ENCODE data around the gene WASF2. TPM values are rescaled to one million over a fixed set of nuclear protein-coding genes. Genes with fewer than 3 reads are reported as not detected.
A peak's percentile ranks its signal among the peaks of the same experiment; 100 is the strongest.

WASF2 gene
- total and polyA plus RNA-seq, 2 of the 4 experiments (the other 2 are of a cell fraction), result 7.9 to 45.4 TPM

DNA sequence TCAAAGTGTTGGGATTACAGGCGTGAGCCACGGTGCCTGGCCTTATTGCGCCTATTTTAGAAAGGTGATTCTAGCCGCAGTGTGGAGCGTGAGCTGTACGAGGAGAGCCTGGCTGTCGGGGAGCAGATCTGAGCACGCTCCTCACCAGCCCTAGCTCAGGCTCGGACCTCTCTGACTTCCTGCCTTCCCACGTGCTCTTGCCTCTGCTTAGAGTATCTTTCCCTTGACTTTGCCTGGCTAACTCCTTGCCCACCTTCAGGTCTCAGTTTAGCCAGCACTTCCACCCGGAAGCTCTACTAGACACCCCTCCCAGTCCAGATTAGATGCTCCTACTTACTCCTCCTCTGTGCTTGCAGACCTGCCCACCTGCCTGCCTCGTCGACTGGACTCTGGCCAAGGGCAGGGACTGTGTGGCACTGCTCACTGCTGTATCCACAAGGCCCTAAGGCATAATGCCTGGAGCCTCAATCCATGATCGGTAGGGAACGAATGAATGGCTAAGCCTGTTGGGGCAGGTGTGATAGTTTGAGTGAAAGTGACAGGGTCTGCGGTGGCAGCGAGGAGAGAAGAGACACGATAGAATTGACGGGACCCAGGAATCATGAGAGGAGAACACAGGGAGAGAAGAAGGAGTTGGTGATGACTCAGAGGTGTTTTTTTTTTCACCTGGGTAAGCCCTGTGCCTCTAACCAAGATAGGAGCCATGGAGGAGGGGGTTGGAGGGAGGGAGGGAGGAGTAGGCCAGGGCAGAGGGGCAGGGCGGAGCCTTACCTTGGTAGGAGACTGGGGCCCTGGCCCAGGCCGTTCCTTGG is 28.1 kb upstream of the WASF2 start:
- intact Hi-C loops (cut with micrococcal nuclease) (no loop called here), dilution Hi-C loops (cut with HindIII; ENCODE audit: low sequenced_read_pairs, unreplicated experiment) (no loop called here), in situ Hi-C loops (cut with MboI; ENCODE audit: low sequenced_read_pairs) (no loop called here)
- Histone ChIP-seq H2BK15ac (ENCODE audit: low read depth, low read length) (no peak overlapping the region), H2BK120ac (ENCODE audit: low read depth, low read length) (no peak overlapping the region), H3K14ac (replicated peaks; ENCODE audit: low read depth, low read length) (no peak overlapping the region), H3K4ac (ENCODE audit: low read depth, low read length) (no peak overlapping the region), H3K27ac (ENCODE audit: insufficient read depth, low read length) (no peak overlapping the region), H4K20me1 (ENCODE audit: insufficient read depth, low read length) (no peaks in the 10 kb centered on the region), H3K23ac (ENCODE audit: low read depth, low read length) (no peak overlapping the region), H3K36me3 (ENCODE audit: control insufficient read depth, insufficient read depth, low read length) (no peaks in the 10 kb centered on the region), H2AK5ac (ENCODE audit: low read depth, low read length) (no peak overlapping the region), H3K4me2 (ENCODE audit: low read depth, low read length) (no peak overlapping the region), H3K9me1 (ENCODE audit: insufficient read depth, low read length) (0 out of 2 replicates have a peak, but pooled peaks cover 7% of the 10 kb centered on the region), H4K8ac (ENCODE audit: low read depth in 2 of 2, low read length in 2 of 2) (no peak overlapping the region), H4K91ac (ENCODE audit: insufficient read depth, low read depth, low read length) (no peak overlapping the region), H3K4me3 (ENCODE audit: insufficient read depth, low read depth, low read length) (no peak overlapping the region), H3K4me1 (ENCODE audit: control insufficient read depth, insufficient read depth, low read length) (peaks cover 6% of the 10 kb centered on the region), H3K27me3 (ENCODE audit: control insufficient read depth, insufficient read depth, low read length) (no peaks in the 10 kb centered on the region), H2BK5ac (ENCODE audit: low read depth, low read length, poor library complexity, severe bottlenecking) (no peak overlapping the region), H3K56ac (ENCODE audit: extremely low read depth, insufficient read depth, low read length) (no peak overlapping the region), H2BK20ac (ENCODE audit: low read depth, low read length) (no peak overlapping the region), H3K79me1 (ENCODE audit: low read depth in 1 of 2, low read length in 2 of 2) (no peaks in the 10 kb centered on the region), H3K9me3 (ENCODE audit: control insufficient read depth, insufficient read depth, low read length) (no peaks in the 10 kb centered on the region), H3K18ac (ENCODE audit: low read depth, low read length) (no peak overlapping the region), H2AFZ (replicated peaks; ENCODE audit: low read length, poor library complexity) (no peak overlapping the region), H3K9ac (ENCODE audit: low read depth, low read length) (no peak overlapping the region), H2AK9ac (replicated peaks; ENCODE audit: low read depth, low read length, poor library complexity) (peak overlapping the region; percentile 3), H4K5ac (ENCODE audit: low read depth, low read length) (no peak overlapping the region)
- CTCF ChIA-PET, result no interaction called here
- POLR2A ChIA-PET (ENCODE audit: unreplicated experiment), result no interaction called here
- BruUV-seq (replicated peaks), result no TSS peak
- no peak for TF ChIP-seq MAZ (IDR thresholded peaks at IDR 0.05; ENCODE audit: borderline replicate concordance, low read depth, low read length)
- TF ChIP-seq CEBPB (IDR thresholded peaks at IDR 0.05; ENCODE audit: low read depth, low read length), result no peak
- TF ChIP-seq CTCF (conservative IDR thresholded peaks at IDR 0.05; ENCODE audit: low read depth, low read length), result no peak
- no peak for TF ChIP-seq MXI1 (IDR thresholded peaks at IDR 0.05; ENCODE audit: borderline replicate concordance, low read depth, low read length)
- no peak for TF ChIP-seq RAD21 (IDR thresholded peaks at IDR 0.05; ENCODE audit: low read length)
- TF ChIP-seq NFE2L2 (IDR thresholded peaks at IDR 0.05; ENCODE audit: low read depth, low read length), result no peak
- no peak for TF ChIP-seq MAFK (IDR thresholded peaks at IDR 0.05; ENCODE audit: low read depth, low read length)
- TF ChIP-seq FOS (IDR thresholded peaks at IDR 0.05; ENCODE audit: low read depth, low read length), result no peak
- no peak for TF ChIP-seq USF2 (IDR thresholded peaks at IDR 0.05; ENCODE audit: low read depth, low read length)
- TF ChIP-seq POLR2A (IDR thresholded peaks at IDR 0.05; ENCODE audit: low read depth, low read length), result no peak
- TF ChIP-seq RFX5 (IDR thresholded peaks at IDR 0.05; ENCODE audit: low read depth, low read length), result no peak
- TF ChIP-seq, protein P1, sequence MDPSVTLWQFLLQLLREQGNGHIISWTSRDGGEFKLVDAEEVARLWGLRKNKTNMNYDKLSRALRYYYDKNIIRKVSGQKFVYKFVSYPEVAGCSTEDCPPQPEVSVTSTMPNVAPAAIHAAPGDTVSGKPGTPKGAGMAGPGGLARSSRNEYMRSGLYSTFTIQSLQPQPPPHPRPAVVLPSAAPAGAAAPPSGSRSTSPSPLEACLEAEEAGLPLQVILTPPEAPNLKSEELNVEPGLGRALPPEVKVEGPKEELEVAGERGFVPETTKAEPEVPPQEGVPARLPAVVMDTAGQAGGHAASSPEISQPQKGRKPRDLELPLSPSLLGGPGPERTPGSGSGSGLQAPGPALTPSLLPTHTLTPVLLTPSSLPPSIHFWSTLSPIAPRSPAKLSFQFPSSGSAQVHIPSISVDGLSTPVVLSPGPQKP (IDR thresholded peaks at IDR 0.05; ENCODE audit: borderline replicate concordance, low read depth, low read length), result no peak
- TF ChIP-seq RCOR1 (IDR thresholded peaks at IDR 0.05; ENCODE audit: insufficient replicate concordance, low read length), result no peak
- DNase-seq (no peak), ATAC-seq (ENCODE audit: low read depth) (no peak)
- 75% methylated on average over 15 of the region's 21 CpGs; no CpG with 5 or more reads in 1 of the 2 experiments for WGBS, 2 experiments (ENCODE audit: extremely low coverage in 2 of 2, insufficient read length in 1 of 2)
